Mammary epithelial cell (primary cell): ENCODE results near the gene QRSL1.

Experiments
- EZH2 ChIP-seq: IDR thresholded peaks from 2 replicates; pipeline ENCODE4 v1.6.1; 2012; ENCODE audit warnings: low read length, inconsistent platforms, borderline replicate concordance
- TF ChIP-seq, protein P1 (sequence below), 2 donors: IDR thresholded peaks in 1 of 2; conservative IDR thresholded peaks in 1 of 2; 2 replicates each; pipeline ENCODE4 v1.5.1; 2011 to 2012; ENCODE audit warnings: inconsistent platforms in 2 of 2, low read length in 2 of 2, mild to moderate bottlenecking in 2 of 2, control low read depth in 1 of 2, low read depth in 1 of 2; ENCODE audit not compliant: insufficient read depth in 1 of 2; ENCODE audit errors: extremely low read depth in 1 of 2

DNA sequence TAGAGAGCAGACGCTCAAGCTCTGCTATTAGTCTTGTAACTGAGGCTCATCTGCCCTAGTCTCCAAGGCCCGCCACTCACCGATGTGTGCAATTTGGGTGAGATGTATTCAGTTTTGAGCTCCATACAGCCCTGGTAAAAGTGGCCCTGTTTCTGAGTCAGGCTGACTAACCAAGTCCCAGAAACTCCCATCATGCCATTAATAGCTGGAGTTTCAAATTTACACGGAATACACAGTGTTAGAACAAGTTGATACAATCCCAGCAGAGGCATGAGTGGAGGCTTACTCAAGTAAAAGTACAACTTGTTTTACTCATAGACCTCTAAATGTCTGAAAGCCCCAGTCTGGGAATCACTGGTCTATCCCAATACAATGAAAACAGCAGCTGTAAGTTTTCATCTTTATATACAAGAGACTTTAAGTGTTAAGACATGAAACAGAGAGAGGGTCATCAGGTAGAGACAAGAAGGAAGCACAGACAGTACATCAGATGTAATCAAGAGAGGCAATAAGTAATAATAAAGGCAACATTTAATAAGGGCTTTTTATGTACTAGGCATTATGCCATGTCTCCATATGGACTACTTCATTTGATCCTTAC lies 42.5 kb upstream of the QRSL1 start:
- no peak for TF ChIP-seq EZH2
- TF ChIP-seq, protein P1, sequence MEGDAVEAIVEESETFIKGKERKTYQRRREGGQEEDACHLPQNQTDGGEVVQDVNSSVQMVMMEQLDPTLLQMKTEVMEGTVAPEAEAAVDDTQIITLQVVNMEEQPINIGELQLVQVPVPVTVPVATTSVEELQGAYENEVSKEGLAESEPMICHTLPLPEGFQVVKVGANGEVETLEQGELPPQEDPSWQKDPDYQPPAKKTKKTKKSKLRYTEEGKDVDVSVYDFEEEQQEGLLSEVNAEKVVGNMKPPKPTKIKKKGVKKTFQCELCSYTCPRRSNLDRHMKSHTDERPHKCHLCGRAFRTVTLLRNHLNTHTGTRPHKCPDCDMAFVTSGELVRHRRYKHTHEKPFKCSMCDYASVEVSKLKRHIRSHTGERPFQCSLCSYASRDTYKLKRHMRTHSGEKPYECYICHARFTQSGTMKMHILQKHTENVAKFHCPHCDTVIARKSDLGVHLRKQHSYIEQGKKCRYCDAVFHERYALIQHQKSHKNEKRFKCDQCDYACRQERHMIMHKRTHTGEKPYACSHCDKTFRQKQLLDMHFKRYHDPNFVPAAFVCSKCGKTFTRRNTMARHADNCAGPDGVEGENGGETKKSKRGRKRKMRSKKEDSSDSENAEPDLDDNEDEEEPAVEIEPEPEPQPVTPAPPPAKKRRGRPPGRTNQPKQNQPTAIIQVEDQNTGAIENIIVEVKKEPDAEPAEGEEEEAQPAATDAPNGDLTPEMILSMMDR (conservative IDR thresholded peaks at IDR 0.05 in 1 of 2, IDR thresholded peaks at IDR 0.05 in 1 of 2; ENCODE audit: extremely low read depth in 1 of 2, insufficient read depth in 1 of 2, low read depth in 1 of 2, low read length in 2 of 2): no peak
